ENCODE measurements around the gene MBNL1. TPM values are rescaled to one million over a fixed set of nuclear protein-coding genes. Genes with fewer than 3 reads are reported as not detected.

Gene MBNL1
- total RNA-seq, 2 donors from 2014 or later: 149 to 191 TPM

- Histone ChIP-seq H3K27ac (no peak overlapping the region), H3K4me3 (no peak overlapping the region), H3K9me3 (no peaks in the 10 kb centered on the region), H3K9ac (ENCODE audit: low read depth in 2 of 2, low read length in 2 of 2) (no peak overlapping the region), H3K36me3 (peaks cover 8% of the 10 kb centered on the region), H3K4me1 (no peaks in the 10 kb centered on the region), H3K27me3 (no peaks in the 10 kb centered on the region)
- intact Hi-C loops (cut with DNase I): no loop called here
- no peak for TF ChIP-seq CTCF (IDR thresholded peaks at IDR 0.05)
- no peak for DNase-seq
These were observed 189.8 kb downstream of the MBNL1 start for GRCh38 chr3:152458376-152459117.

GRCh38 chr3:152459118-152459515 is 190.4 kb downstream of the MBNL1 start:
- no peaks in the 10 kb centered on the region for H3K27me3 ChIP-seq
- no peak overlapping the region for H3K4me3 ChIP-seq
- DNase-seq: no peak
- intact Hi-C loops (cut with DNase I): no loop called here
- no peak for TF ChIP-seq CTCF (IDR thresholded peaks at IDR 0.05)
- H3K9ac ChIP-seq (ENCODE audit: low read depth in 2 of 2, low read length in 2 of 2): no peak overlapping the region
- no peaks in the 10 kb centered on the region for H3K4me1 ChIP-seq
- H3K36me3 ChIP-seq: peaks cover 8% of the 10 kb centered on the region
- no peak overlapping the region for H3K27ac ChIP-seq
- H3K9me3 ChIP-seq: no peaks in the 10 kb centered on the region

DNA sequence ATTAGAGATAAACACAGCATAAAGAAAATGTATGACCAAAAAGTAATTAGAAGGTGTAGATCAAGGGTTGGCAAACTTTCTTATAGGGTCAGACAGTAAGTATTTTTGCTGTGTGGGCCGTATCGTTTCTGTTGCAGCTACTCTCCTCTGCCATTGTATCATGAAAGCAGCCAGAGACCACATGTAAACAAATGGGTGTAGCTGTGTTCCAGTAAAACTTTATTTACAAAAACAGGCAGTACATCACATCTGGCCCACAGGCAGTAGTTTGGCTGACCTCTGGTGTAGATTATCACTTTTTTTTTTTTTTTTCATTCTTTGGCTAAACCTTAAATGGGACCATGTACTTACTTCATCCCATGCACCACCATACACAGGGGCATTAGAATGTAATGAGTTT is 190.8 kb downstream of the MBNL1 start:
- no peak for TF ChIP-seq CTCF (IDR thresholded peaks at IDR 0.05)
- intact Hi-C loops (cut with DNase I): no loop called here
- Histone ChIP-seq H3K9ac (ENCODE audit: low read depth in 2 of 2, low read length in 2 of 2) (no peak overlapping the region), H3K27me3 (no peaks in the 10 kb centered on the region), H3K36me3 (peaks cover 8% of the 10 kb centered on the region), H3K9me3 (no peaks in the 10 kb centered on the region), H3K4me3 (no peak overlapping the region), H3K27ac (no peak overlapping the region), H3K4me1 (no peaks in the 10 kb centered on the region)
- no peak for DNase-seq

DNA sequence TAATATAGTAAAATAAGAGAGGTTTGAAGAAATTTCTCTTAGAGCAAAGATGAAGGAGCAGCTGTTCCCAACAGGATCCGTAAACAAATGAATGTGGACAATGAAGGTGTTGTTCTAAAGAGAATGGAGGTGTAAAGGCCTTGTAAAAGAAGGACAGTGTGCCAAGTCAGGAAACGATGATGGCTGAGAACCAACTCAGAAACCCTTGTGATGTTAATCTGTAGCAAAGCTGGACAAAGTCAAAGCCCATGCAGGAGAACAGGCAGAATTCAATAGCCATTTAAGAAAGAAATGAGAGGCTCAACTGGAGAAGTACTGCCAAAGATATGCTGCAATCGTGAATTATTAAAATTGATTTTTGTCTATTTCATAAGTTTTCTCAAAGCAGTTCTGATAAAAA is 192.2 kb downstream of the MBNL1 start:
- no peak overlapping the region for H3K9ac ChIP-seq (ENCODE audit: low read depth in 2 of 2, low read length in 2 of 2)
- H3K27ac ChIP-seq: no peak overlapping the region
- no peaks in the 10 kb centered on the region for H3K9me3 ChIP-seq
- no peak for TF ChIP-seq CTCF (IDR thresholded peaks at IDR 0.05)
- DNase-seq: peak; percentile 37
- no peaks in the 10 kb centered on the region for H3K4me1 ChIP-seq
- no peaks in the 10 kb centered on the region for H3K27me3 ChIP-seq
- intact Hi-C loops (cut with DNase I): no loop called here
- H3K4me3 ChIP-seq: no peak overlapping the region
- H3K36me3 ChIP-seq: peaks cover 8% of the 10 kb centered on the region

- Histone ChIP-seq H3K4me3 (no peak overlapping the region), H3K4me1 (no peaks in the 10 kb centered on the region), H3K36me3 (peaks cover 8% of the 10 kb centered on the region), H3K9ac (ENCODE audit: low read depth in 2 of 2, low read length in 2 of 2) (no peak overlapping the region), H3K9me3 (no peaks in the 10 kb centered on the region), H3K27ac (no peak overlapping the region), H3K27me3 (no peaks in the 10 kb centered on the region)
- TF ChIP-seq CTCF (IDR thresholded peaks at IDR 0.05): no peak
- intact Hi-C loops (cut with DNase I): no loop called here
- DNase-seq: no peak
These were observed 192.7 kb downstream of the MBNL1 start for GRCh38 chr3:152461460-152461859.
